Mesendoderm (in vitro differentiated cells): ENCODE measurements around the gene ISM1.
A peak's percentile ranks its signal among the peaks of the same experiment; 100 is the strongest.
"Not testable (repeated sequence)": the region's sequence is repeated elsewhere in the genome, so short reads cannot be mapped to it uniquely, and the experiment has no call there.

Experiments
- DNase-seq: peaks from one replicate; pipeline ENCODE4 v3.0.0; 2013
- H2AK5ac ChIP-seq: 2 replicates; pipeline ENCODE4 v1.6.1; 2013; ENCODE audit warnings: low read length, inconsistent platforms
- H2BK120ac ChIP-seq: 2 replicates; pipeline ENCODE4 v1.6.1; 2013; ENCODE audit warnings: low read depth, mild to moderate bottlenecking, low read length, moderate library complexity, mixed read lengths
- H2BK15ac ChIP-seq: replicated peaks from 2 replicates; pipeline ENCODE4 v1.6.1; 2013; ENCODE audit warnings: low read depth, mild to moderate bottlenecking, moderate library complexity
- H2BK5ac ChIP-seq: 2 replicates; pipeline ENCODE4 v1.6.1; 2013; ENCODE audit warnings: low read length, inconsistent platforms
- H3K18ac ChIP-seq: 2 replicates; pipeline ENCODE4 v1.6.1; 2013; ENCODE audit warnings: mild to moderate bottlenecking, low read length, mixed read lengths
- H3K23ac ChIP-seq: one replicate; pipeline ENCODE4 v1.6.1; 2013; ENCODE audit warnings: low read length
- H3K27ac ChIP-seq: 2 replicates; pipeline ENCODE4 v1.5.1; 2013; ENCODE audit warnings: low read depth, mild to moderate bottlenecking, inconsistent platforms, low read length, moderate library complexity
- H3K27me3 ChIP-seq: 2 replicates; pipeline ENCODE4 v1.6.1; 2013; ENCODE audit warnings: low read length, control low read depth, mild to moderate bottlenecking, inconsistent platforms; ENCODE audit not compliant: insufficient read depth, poor library complexity
- H3K36me3 ChIP-seq: 2 replicates; pipeline ENCODE4 v1.6.1; 2013; ENCODE audit warnings: low read length, inconsistent platforms; ENCODE audit not compliant: control insufficient read depth, insufficient read depth
- H3K4ac ChIP-seq: one replicate; pipeline ENCODE4 v1.6.1; 2013; ENCODE audit warnings: low read depth, mild to moderate bottlenecking, low read length, moderate library complexity
- H3K4me1 ChIP-seq: 2 replicates; pipeline ENCODE4 v1.6.1; 2013; ENCODE audit warnings: low read depth, low read length, inconsistent platforms; ENCODE audit not compliant: control insufficient read depth
- H3K4me2 ChIP-seq: 2 replicates; pipeline ENCODE4 v1.6.1; 2013; ENCODE audit warnings: low read length
- H3K4me3 ChIP-seq: 2 replicates; pipeline ENCODE4 v1.5.1; 2013; ENCODE audit warnings: mild to moderate bottlenecking, low read length
- H3K56ac ChIP-seq: one replicate; pipeline ENCODE4 v1.6.1; 2013; ENCODE audit warnings: low read length
- H3K79me1 ChIP-seq: 2 replicates; pipeline ENCODE4 v1.6.1; 2013; ENCODE audit warnings: low read length, inconsistent platforms
- H3K79me2 ChIP-seq: 2 replicates; pipeline ENCODE4 v1.6.1; 2013; ENCODE audit warnings: mild to moderate bottlenecking, low read length; ENCODE audit not compliant: control insufficient read depth, insufficient read depth
- H3K9ac ChIP-seq: 2 replicates; pipeline ENCODE4 v1.6.1; 2013; ENCODE audit warnings: low read length, inconsistent platforms
- H4K5ac ChIP-seq: one replicate; pipeline ENCODE4 v1.6.1; 2013; ENCODE audit warnings: low read length
- H4K8ac ChIP-seq: one replicate; pipeline ENCODE4 v1.6.1; 2013; ENCODE audit warnings: low read depth, mild to moderate bottlenecking, control low read depth, low read length, moderate library complexity
- WGBS: extraction: QIAGEN DNeasy Blood & Tissue Kit; methylation state at CpG from one replicate; pipeline ENCODE4 v1.1.7; 2013; ENCODE audit warnings: low lambda C conversion rate, missing lambda C conversion rate; ENCODE audit not compliant: insufficient coverage; ENCODE audit errors: extremely low coverage; 5-methylcytosine and 5-hydroxymethylcytosine counted together

ISM1 gene

DNA sequence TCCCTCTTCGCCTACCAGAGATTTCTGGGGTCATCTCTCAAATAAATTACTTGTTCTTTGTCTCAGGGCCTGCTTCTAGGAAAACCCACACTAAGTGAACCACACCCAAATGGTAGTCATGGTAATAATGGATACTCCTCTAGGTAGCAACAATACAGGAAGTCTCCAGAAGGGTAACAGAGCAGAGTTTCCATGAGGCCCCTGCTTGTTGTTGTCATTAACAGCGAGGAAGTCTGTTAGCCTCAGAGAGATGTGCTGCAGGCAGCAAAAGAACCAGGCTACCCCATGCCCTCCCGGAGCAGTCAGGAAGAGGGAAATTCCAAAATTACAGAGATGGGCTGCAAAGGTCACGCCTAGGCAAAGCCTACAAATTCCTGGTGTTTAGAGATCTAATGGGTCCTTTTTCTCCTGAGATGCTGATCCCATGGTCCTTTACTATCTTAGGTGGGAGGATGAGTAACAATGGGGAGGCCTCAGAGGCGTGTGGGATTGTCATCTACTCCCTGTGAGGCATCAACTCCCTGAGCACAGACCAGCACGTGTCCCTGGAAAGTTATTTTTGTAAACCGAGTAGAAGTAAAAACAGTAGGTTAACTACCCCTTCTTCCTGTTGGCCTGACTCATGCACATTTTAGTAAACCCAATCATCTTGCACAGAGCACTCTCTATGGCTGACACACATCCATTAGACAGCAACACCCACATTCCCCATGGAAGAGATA is 10.1 kb downstream of the ISM1 start:
- no peaks in the 10 kb centered on the region for H3K79me1 ChIP-seq
- H3K36me3 ChIP-seq, result no peaks in the 10 kb centered on the region
- H2BK15ac ChIP-seq, result no peak overlapping the region
- H3K56ac ChIP-seq, result no peak overlapping the region
- H3K79me2 ChIP-seq, result no peaks in the 10 kb centered on the region
- H2BK5ac ChIP-seq, result no peak overlapping the region
- no peak overlapping the region for H3K18ac ChIP-seq
- no peak overlapping the region for H2AK5ac ChIP-seq
- no peaks in the 10 kb centered on the region for H3K4me1 ChIP-seq
- H3K27me3 ChIP-seq, result no peaks in the 10 kb centered on the region
- peak; percentile 64 for DNase-seq
- H3K4ac ChIP-seq, result no peak overlapping the region
- no CpG with 5 or more reads among the region's 7 CpGs for WGBS
- H3K4me3 ChIP-seq, result no peak overlapping the region
- H3K4me2 ChIP-seq, result no peak overlapping the region
- H2BK120ac ChIP-seq, result no peak overlapping the region
- H4K8ac ChIP-seq, result no peak overlapping the region
- no peak overlapping the region for H4K5ac ChIP-seq
- H3K27ac ChIP-seq, result no peak overlapping the region
- H3K9ac ChIP-seq, result no peak overlapping the region
- H3K23ac ChIP-seq, result no peak overlapping the region

DNA sequence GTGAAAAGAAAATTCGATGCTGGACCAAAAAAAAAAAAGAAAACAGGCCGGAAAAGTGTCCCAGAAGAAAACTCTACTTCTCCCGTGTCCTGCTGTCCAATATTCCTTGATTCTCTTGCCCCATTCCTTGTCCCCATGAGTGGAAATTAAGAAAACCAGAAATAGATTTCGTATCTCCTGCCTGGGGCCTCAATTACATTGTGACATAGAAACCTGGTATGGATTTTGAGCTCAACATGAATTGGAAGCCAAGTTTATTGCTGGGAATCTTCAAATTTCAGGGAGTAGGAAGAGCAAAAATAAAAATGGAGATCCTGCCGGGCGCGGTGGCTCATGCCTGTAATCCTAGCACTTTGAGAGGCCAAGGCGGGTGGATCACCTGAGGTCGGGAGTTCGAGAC is 11.9 kb downstream of the ISM1 start:
- Histone ChIP-seq H4K8ac (no peak overlapping the region), H3K79me2 (no peaks in the 10 kb centered on the region), H3K79me1 (no peaks in the 10 kb centered on the region), H2BK5ac (no peak overlapping the region), H3K27ac (no peak overlapping the region), H3K4me3 (no peak overlapping the region), H2AK5ac (no peak overlapping the region), H3K9ac (no peak overlapping the region), H3K36me3 (no peaks in the 10 kb centered on the region), H2BK15ac (no peak overlapping the region), H3K23ac (no peak overlapping the region), H3K4me2 (no peak overlapping the region), H4K5ac (no peak overlapping the region), H3K4ac (no peak overlapping the region), H3K27me3 (no peaks in the 10 kb centered on the region), H3K18ac (no peak overlapping the region), H2BK120ac (no peak overlapping the region), H3K56ac (no peak overlapping the region), H3K4me1 (no peaks in the 10 kb centered on the region)
- WGBS, result no CpG with 5 or more reads among the region's 10 CpGs
- no peak for DNase-seq

DNA sequence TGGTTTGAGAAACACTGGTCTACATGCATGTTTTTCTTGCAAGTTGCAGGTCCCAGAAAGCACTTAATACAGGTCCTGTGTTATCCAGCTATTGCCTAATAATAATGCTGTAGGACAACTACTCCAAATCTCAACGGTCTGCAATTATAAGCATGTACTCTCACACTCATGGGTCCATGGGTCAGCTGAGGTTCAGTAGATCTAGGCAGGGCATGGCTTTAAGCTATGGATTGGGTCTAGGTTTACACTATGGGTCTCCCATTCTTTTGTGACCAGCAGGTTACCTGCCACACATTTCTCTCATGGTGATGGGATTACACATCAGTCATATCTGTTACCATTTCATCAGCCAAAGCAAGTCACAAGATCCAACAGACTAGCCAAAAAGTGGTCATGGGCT is 13.9 kb downstream of the ISM1 start:
- H3K79me2 ChIP-seq, result no peaks in the 10 kb centered on the region
- no peak overlapping the region for H2BK5ac ChIP-seq
- H3K23ac ChIP-seq, result no peak overlapping the region
- no peak overlapping the region for H4K5ac ChIP-seq
- no peak overlapping the region for H3K18ac ChIP-seq
- H3K4me1 ChIP-seq, result no peaks in the 10 kb centered on the region
- no peak overlapping the region for H2BK120ac ChIP-seq
- no peak overlapping the region for H3K4me2 ChIP-seq
- no peak overlapping the region for H3K9ac ChIP-seq
- H3K56ac ChIP-seq, result no peak overlapping the region
- no peak overlapping the region for H4K8ac ChIP-seq
- no peak overlapping the region for H2AK5ac ChIP-seq
- no peaks in the 10 kb centered on the region for H3K27me3 ChIP-seq
- H2BK15ac ChIP-seq, result no peak overlapping the region
- no peak overlapping the region for H3K4me3 ChIP-seq
- WGBS, result no CpG with 5 or more reads among the region's 1 CpG
- H3K36me3 ChIP-seq, result no peaks in the 10 kb centered on the region
- H3K79me1 ChIP-seq, result no peaks in the 10 kb centered on the region
- no peak for DNase-seq
- no peak overlapping the region for H3K27ac ChIP-seq
- H3K4ac ChIP-seq, result no peak overlapping the region

DNA sequence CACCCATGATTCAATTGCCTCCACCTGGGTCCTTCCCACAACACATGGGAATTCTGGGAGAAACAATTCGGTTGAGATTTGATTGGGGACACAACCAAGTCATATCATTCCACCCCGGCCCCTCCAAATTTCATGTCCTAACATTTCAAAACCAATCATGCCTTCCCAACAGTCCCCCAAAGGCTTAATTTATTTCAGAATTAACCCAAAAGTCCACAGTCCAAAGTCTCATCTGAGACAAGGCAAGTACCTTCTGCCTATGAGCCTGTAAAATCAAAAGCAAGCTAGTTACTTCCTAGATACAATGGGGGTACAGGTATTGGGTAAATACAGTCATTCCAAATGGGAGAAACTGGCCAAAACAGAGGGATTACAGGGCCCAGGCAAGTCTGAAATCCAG is 15.3 kb downstream of the ISM1 start:
- H3K56ac ChIP-seq, H3K36me3 ChIP-seq, H2BK5ac ChIP-seq, H3K9ac ChIP-seq, H3K4me3 ChIP-seq, H3K27ac ChIP-seq, H3K27me3 ChIP-seq, H3K79me1 ChIP-seq, H4K5ac ChIP-seq, H2AK5ac ChIP-seq, H4K8ac ChIP-seq, H2BK15ac ChIP-seq, H3K18ac ChIP-seq, H2BK120ac ChIP-seq, DNase-seq, H3K23ac ChIP-seq, H3K4me1 ChIP-seq, H3K4me2 ChIP-seq, H3K79me2 ChIP-seq, H3K4ac ChIP-seq: not testable (repeated sequence)
- no CpG with 5 or more reads among the region's 2 CpGs for WGBS

DNA sequence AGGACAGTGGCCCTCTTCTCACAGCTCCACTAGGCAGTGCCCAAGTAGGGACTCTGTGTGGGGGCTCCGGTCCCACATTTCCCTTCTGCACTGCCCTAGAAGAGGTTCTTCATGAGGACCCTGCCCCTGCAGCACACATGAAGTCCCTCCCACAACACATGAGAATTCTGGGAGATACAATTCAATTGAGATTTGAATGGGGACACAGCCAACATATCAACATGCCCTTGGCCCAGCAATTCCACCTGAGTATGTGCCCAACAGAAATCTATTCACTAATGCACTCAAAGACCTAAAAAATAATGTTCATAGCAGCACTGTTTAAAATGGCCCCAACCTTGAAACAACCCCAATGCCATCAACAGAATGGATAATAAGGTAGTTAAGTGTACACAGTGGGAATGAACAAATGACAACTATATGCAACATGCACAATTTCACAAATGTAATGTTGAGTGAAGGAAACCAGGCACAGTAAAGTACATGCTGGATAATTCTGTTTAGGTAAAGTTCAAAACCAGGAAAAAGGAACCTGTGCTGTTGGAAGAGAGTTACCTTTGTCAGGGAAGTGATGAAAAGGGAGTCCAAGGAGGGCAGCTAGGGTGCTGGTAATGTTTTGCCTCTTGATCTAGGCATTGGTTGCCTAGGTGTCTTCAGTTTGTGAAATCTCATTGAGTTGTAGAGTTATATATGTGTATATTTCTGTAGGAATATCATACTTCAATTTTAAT is 16.1 kb downstream of the ISM1 start:
- Histone ChIP-seq H3K79me2 (no peaks in the 10 kb centered on the region), H2BK5ac (no peak overlapping the region), H3K56ac (no peak overlapping the region), H3K9ac (no peak overlapping the region), H3K4me2 (no peak overlapping the region), H3K27me3 (no peaks in the 10 kb centered on the region), H2AK5ac (no peak overlapping the region), H3K79me1 (no peaks in the 10 kb centered on the region), H3K4ac (no peak overlapping the region), H3K18ac (no peak overlapping the region), H3K36me3 (no peaks in the 10 kb centered on the region), H4K8ac (no peak overlapping the region), H3K23ac (no peak overlapping the region), H3K27ac (no peak overlapping the region), H4K5ac (no peak overlapping the region), H3K4me3 (no peak overlapping the region), H3K4me1 (no peaks in the 10 kb centered on the region), H2BK120ac (no peak overlapping the region), H2BK15ac (no peak overlapping the region)
- no peak for DNase-seq
- no CpG with 5 or more reads among the region's 1 CpG for WGBS
